GM12892 (cell line): ENCODE data around the gene CHURC1.
"Not testable (repeated sequence)": the region's sequence is repeated elsewhere in the genome, so short reads cannot be mapped to it uniquely, and the experiment has no call there.

Source experiments
- POLR2A ChIP-seq: IDR thresholded peaks from 2 replicates; pipeline ENCODE4 v1.6.1; 2011; ENCODE audit warnings: low read depth, low read length, control low read depth
- TAF1 ChIP-seq: IDR thresholded peaks from 2 replicates; pipeline ENCODE4 v1.6.1; 2011; ENCODE audit warnings: low read depth, mild to moderate bottlenecking, control low read depth, low read length, borderline replicate concordance

DNA sequence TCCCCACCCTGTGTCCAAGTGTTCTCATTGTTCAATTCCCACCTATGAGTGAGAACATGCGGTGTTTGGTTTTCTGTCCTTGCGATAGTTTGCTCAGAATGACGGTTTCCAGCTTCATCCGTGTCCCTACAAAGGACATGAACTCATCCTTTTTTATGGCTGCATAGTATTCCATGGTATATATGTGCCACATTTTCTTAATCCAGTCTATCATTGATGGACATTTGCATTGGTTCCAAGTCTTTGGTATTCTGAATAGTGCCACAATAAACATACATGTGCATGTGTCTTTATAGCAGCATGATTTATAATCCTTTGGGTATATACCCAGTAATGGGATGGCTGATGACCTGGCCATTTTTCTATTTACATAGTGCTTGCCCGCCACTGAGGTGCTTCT is 778 bp upstream of the CHURC1 start:
- not testable (repeated sequence) for TF ChIP-seq POLR2A, TAF1
